Loucy (cell line): ENCODE results near the gene KRTAP5-1.
"Not testable (repeated sequence)": the region's sequence is repeated elsewhere in the genome, so short reads cannot be mapped to it uniquely, and the experiment has no call there.

Experiments
- H2AFZ ChIP-seq: fragments of 200-600 bp; sonication (generic); 2 replicates; pipeline ENCODE4 v1.6.0; 2016; ENCODE audit warnings: antibody characterized with exemption, mild to moderate bottlenecking, low read length, moderate library complexity
- H3F3A ChIP-seq: fragments of 200-600 bp; 2 replicates; pipeline ENCODE4 v1.6.0; 2016; ENCODE audit warnings: antibody characterized with exemption, low read depth, mild to moderate bottlenecking
- H3K27me3 ChIP-seq: fragments of 200-600 bp; sonication (generic); 2 replicates; pipeline ENCODE4 v1.6.1; 2014; ENCODE audit warnings: low read length, mild to moderate bottlenecking; ENCODE audit not compliant: insufficient read depth, poor library complexity, severe bottlenecking
- H3K36me3 ChIP-seq: fragments of 200-600 bp; sonication (generic); 2 replicates; pipeline ENCODE4 v1.6.1; 2016; ENCODE audit warnings: low read length; ENCODE audit not compliant: insufficient read depth
- H3K4me1 ChIP-seq: fragments of 200-600 bp; sonication (generic); 2 replicates; pipeline ENCODE4 v1.5.1; 2014; ENCODE audit warnings: low read length, mild to moderate bottlenecking; ENCODE audit not compliant: insufficient read depth, poor library complexity, severe bottlenecking
- H3K4me2 ChIP-seq: fragments of 200-600 bp; sonication (generic); 2 replicates; pipeline ENCODE4 v1.6.0; 2014; ENCODE audit warnings: antibody characterized with exemption, low read length, low read depth, mild to moderate bottlenecking; ENCODE audit not compliant: poor library complexity, severe bottlenecking
- H3K4me3 ChIP-seq: fragments of 200-600 bp; sonication (generic); 2 replicates; pipeline ENCODE4 v1.5.1; 2014; ENCODE audit warnings: low read length, mild to moderate bottlenecking, mixed read lengths; ENCODE audit not compliant: poor library complexity, severe bottlenecking
- H3K79me2 ChIP-seq: fragments of 200-600 bp; sonication (generic); 2 replicates; pipeline ENCODE4 v1.6.1; 2014; ENCODE audit warnings: low read length; ENCODE audit not compliant: insufficient read depth
- H3K9ac ChIP-seq: fragments of 200-600 bp; sonication (generic); 2 replicates; pipeline ENCODE4 v1.6.0; 2014; ENCODE audit warnings: mild to moderate bottlenecking, low read depth, low read length, moderate library complexity; ENCODE audit not compliant: poor library complexity, severe bottlenecking
- H3K9me2 ChIP-seq: fragments of 200-600 bp; sonication (generic); replicated peaks from 2 replicates; pipeline ENCODE4 v1.6.1; 2016; ENCODE audit warnings: low read depth, low read length, mixed read lengths
- H3K9me3 ChIP-seq: fragments of 200-600 bp; sonication (generic); 2 replicates; pipeline ENCODE4 v1.6.1; 2014; ENCODE audit warnings: mild to moderate bottlenecking, antibody characterized with exemption, low read length, low read depth; ENCODE audit not compliant: insufficient read depth
- H4K20me1 ChIP-seq: fragments of 200-600 bp; sonication (generic); 2 replicates; pipeline ENCODE4 v1.6.0; 2014; ENCODE audit warnings: antibody characterized with exemption, low read length, mild to moderate bottlenecking; ENCODE audit not compliant: insufficient read depth, poor library complexity, severe bottlenecking
- CTCF ChIP-seq: fragments of 200-600 bp; sonication (generic); conservative IDR thresholded peaks from 2 replicates; pipeline ENCODE4 v1.5.1; 2014; ENCODE audit warnings: mild to moderate bottlenecking, antibody characterized with exemption, low read length
- EZH2phosphoT487 ChIP-seq: fragments of 200-600 bp; IDR thresholded peaks from 2 replicates; pipeline ENCODE4 v1.6.1; 2018; ENCODE audit warnings: antibody characterized with exemption, mild to moderate bottlenecking, moderate library complexity, borderline replicate concordance

KRTAP5-1 gene

GRCh38 chr11:1589996-1590395 lies 4.9 kb upstream of the KRTAP5-1 start:
- H3K36me3 ChIP-seq, result no peaks in the 10 kb centered on the region
- no peak overlapping the region for H2AFZ ChIP-seq
- H3K4me2 ChIP-seq, result no peak overlapping the region
- no peaks in the 10 kb centered on the region for H3K27me3 ChIP-seq
- no peaks in the 10 kb centered on the region for H3K9me2 ChIP-seq
- no peaks in the 10 kb centered on the region for H3K9me3 ChIP-seq
- H3K4me3 ChIP-seq, result no peak overlapping the region
- no peaks in the 10 kb centered on the region for H4K20me1 ChIP-seq
- H3K4me1 ChIP-seq, result no peaks in the 10 kb centered on the region
- TF ChIP-seq CTCF, result no peak
- TF ChIP-seq EZH2phosphoT487, result no peak
- no peaks in the 10 kb centered on the region for H3K79me2 ChIP-seq
- H3F3A ChIP-seq, result no peaks in the 10 kb centered on the region
- H3K9ac ChIP-seq, result no peak overlapping the region

- not testable (repeated sequence) for H3K9me3 ChIP-seq, H3K4me1 ChIP-seq, H3K4me3 ChIP-seq, H3K27me3 ChIP-seq, H3F3A ChIP-seq, H3K9ac ChIP-seq, H3K36me3 ChIP-seq, H4K20me1 ChIP-seq, H3K79me2 ChIP-seq, H3K4me2 ChIP-seq, H3K9me2 ChIP-seq
- 0 out of 2 replicates have a peak overlapping the region, but pooled peaks have one; percentile 2 for H2AFZ ChIP-seq
Observed at GRCh38 chr11:1589191-1589963, 4.3 kb upstream of the KRTAP5-1 start.

- Histone ChIP-seq H3K4me2 (no peak overlapping the region), H3K36me3 (no peaks in the 10 kb centered on the region), H2AFZ (no peak overlapping the region), H3K9ac (no peak overlapping the region), H3F3A (no peaks in the 10 kb centered on the region), H3K27me3 (no peaks in the 10 kb centered on the region), H3K4me3 (no peak overlapping the region), H3K9me3 (peaks cover under 1% of the 10 kb centered on the region; the same call in 1 of the 2 replicates), H3K79me2 (no peaks in the 10 kb centered on the region), H4K20me1 (no peaks in the 10 kb centered on the region), H3K4me1 (no peaks in the 10 kb centered on the region), H3K9me2 (no peaks in the 10 kb centered on the region)
- no peak for TF ChIP-seq CTCF
Observed at GRCh38 chr11:1586699-1587098, 1.6 kb upstream of the KRTAP5-1 start.

GRCh38 chr11:1582909-1583308 lies 2.2 kb downstream of the KRTAP5-1 start:
- not testable (repeated sequence) for H4K20me1 ChIP-seq, H3K36me3 ChIP-seq, H3K9me2 ChIP-seq, H3K79me2 ChIP-seq, H2AFZ ChIP-seq, H3K4me2 ChIP-seq, H3K9ac ChIP-seq, H3K4me1 ChIP-seq, H3K27me3 ChIP-seq, H3K4me3 ChIP-seq, H3K9me3 ChIP-seq, H3F3A ChIP-seq
